B cell (primary cell): ENCODE measurements around the gene CLCA1. TPM values are rescaled to one million over a fixed set of nuclear protein-coding genes. Genes with fewer than 3 reads are reported as not detected.

Experiments
- ATAC-seq: fragments of 200-7000 bp; cut with Tn5 transposase; one replicate; pipeline ENCODE4 v1.10.0; 2021; ENCODE audit warnings: low read depth, mild to moderate bottlenecking, moderate number of reproducible peaks, moderate library complexity
- CTCF ChIA-PET: fragments of 350-600 bp; sonication (Branson Sonifier 250); formaldehyde crosslinking; loops from one replicate; lab custom pipeline; 2021; ENCODE audit warnings: antibody characterized with exemption, inconsistent platforms; lab: Charles Lee
- POLR2A ChIA-PET: fragments of 350-600 bp; sonication (Branson Sonifier 250); formaldehyde crosslinking; loops from one replicate; lab custom pipeline; 2021; ENCODE audit warnings: antibody characterized with exemption; lab: Charles Lee
- DNase-seq: peaks from one replicate; pipeline ENCODE4 v3.0.0; 2013
- H2AFZ ChIP-seq: 2 replicates; pipeline ENCODE4 v1.6.1; 2012; ENCODE audit warnings: mild to moderate bottlenecking, low read depth, low read length; ENCODE audit not compliant: insufficient read depth, poor library complexity, severe bottlenecking
- H3K27ac ChIP-seq, 2 donors: 1 replicate in 1 of 2; 2 replicates in 1 of 2; pipeline ENCODE4 v1.5.1; 2012 to 2013; ENCODE audit warnings: low read length in 2 of 2, mild to moderate bottlenecking in 2 of 2, moderate library complexity in 1 of 2
- H3K27me3 ChIP-seq, 4 experiments: fragments of 200-600 bp in 1 of 4; sonication (generic) in 1 of 4; replicated peaks in 1 of 4; 1 replicate in 2 of 4; 2 replicates in 2 of 4; pipeline versions ENCODE4 v1.6.1 to v1.7.0; 2013 to 2016; ENCODE audit warnings: low read length in 3 of 4, mild to moderate bottlenecking in 2 of 4, mixed read lengths in 1 of 4, moderate library complexity in 1 of 4; ENCODE audit not compliant: insufficient read depth in 4 of 4, control insufficient read depth in 3 of 4; ENCODE audit errors: control extremely low read depth in 1 of 4
- H3K36me3 ChIP-seq, 2 experiments: replicated peaks in 1 of 2; 1 replicate in 1 of 2; 2 replicates in 1 of 2; pipeline versions ENCODE4 v1.6.1 to v1.7.1; 2013; ENCODE audit warnings: low read length in 1 of 2; ENCODE audit not compliant: insufficient read depth in 2 of 2, control insufficient read depth in 1 of 2; ENCODE audit errors: control extremely low read depth in 1 of 2, extremely low read depth in 1 of 2
- H3K4me1 ChIP-seq, 2 donors: fragments of 200-600 bp in 1 of 2; sonication (generic) in 1 of 2; 1 replicate in 1 of 2; 2 replicates in 1 of 2; pipeline versions ENCODE4 v1.5.1 to v1.6.1; 2013 to 2017; ENCODE audit warnings: low read length in 2 of 2; ENCODE audit not compliant: control insufficient read depth in 2 of 2, insufficient read depth in 2 of 2
- H3K4me2 ChIP-seq: replicated peaks from 2 replicates; pipeline ENCODE3; 2012; ENCODE audit warnings: mild to moderate bottlenecking, low read depth, low read length; ENCODE audit not compliant: poor library complexity, severe bottlenecking
- H3K4me3 ChIP-seq, 5 experiments: fragments of 200-600 bp in 1 of 5; sonication (generic) in 1 of 5; 1 replicate in 3 of 5; 2 replicates in 2 of 5; pipeline versions ENCODE4 v1.5.1 to v1.7.0; 2011 to 2016; ENCODE audit warnings: low read length in 4 of 5, mild to moderate bottlenecking in 4 of 5, low read depth in 2 of 5, control low read depth in 1 of 5, moderate library complexity in 1 of 5; ENCODE audit not compliant: insufficient read depth in 1 of 5; ENCODE audit errors: control extremely low read depth in 1 of 5, extremely low read depth in 1 of 5
- H3K79me2 ChIP-seq: fragments of 200-600 bp; sonication (generic); one replicate; pipeline ENCODE4 v1.6.0; 2016; ENCODE audit warnings: low read length; ENCODE audit not compliant: control insufficient read depth, insufficient read depth
- H3K9ac ChIP-seq: fragments of 200-600 bp; sonication (generic); 2 replicates; pipeline ENCODE4 v1.6.1; 2017; ENCODE audit warnings: mild to moderate bottlenecking, low read length, moderate library complexity
- H3K9me3 ChIP-seq, 3 donors: one replicate each; pipeline versions ENCODE4 v1.6.1 to v1.7.1; 2013; ENCODE audit warnings: low read length in 2 of 3; ENCODE audit not compliant: control insufficient read depth in 2 of 3, insufficient read depth in 1 of 3; ENCODE audit errors: control extremely low read depth in 1 of 3
- H4K20me1 ChIP-seq: 2 replicates; pipeline ENCODE4 v1.6.0; 2012; ENCODE audit warnings: mild to moderate bottlenecking, low read length; ENCODE audit not compliant: insufficient read depth, control insufficient read depth, poor library complexity, severe bottlenecking
- H3K27ac Mint-ChIP-seq: one replicate; pipeline ENCODE4 v1.8.0; 2021; ENCODE audit warnings: mixed read lengths
- H3K27me3 Mint-ChIP-seq: one replicate; pipeline ENCODE4 v1.8.0; 2021; ENCODE audit warnings: mixed read lengths
- H3K4me1 Mint-ChIP-seq: one replicate; pipeline ENCODE4 v1.8.0; 2021; ENCODE audit warnings: mixed read lengths
- H3K4me3 Mint-ChIP-seq: one replicate; pipeline ENCODE4 v1.8.0; 2021; ENCODE audit warnings: mixed read lengths
- H3K9me3 Mint-ChIP-seq: one replicate; pipeline ENCODE4 v1.8.0; 2022; ENCODE audit warnings: mixed read lengths; ENCODE audit not compliant: insufficient read depth
- CTCF ChIP-seq: fragments of 200-600 bp; IDR thresholded peaks from one replicate; pipeline ENCODE4 v1.8.0; 2022; ENCODE audit warnings: antibody characterized with exemption, mild to moderate bottlenecking
- EZH2 ChIP-seq: IDR thresholded peaks from 2 replicates; pipeline ENCODE4 v1.6.1; 2012; ENCODE audit warnings: borderline replicate concordance, low read depth, mild to moderate bottlenecking, moderate library complexity, low read length; ENCODE audit not compliant: insufficient read depth, poor library complexity, severe bottlenecking
- WGBS: methylation state at CpG from one replicate; pipeline ENCODE4 v1.1.5; 2013; ENCODE audit warnings: missing lambda C conversion rate; ENCODE audit not compliant: insufficient coverage; 5-methylcytosine and 5-hydroxymethylcytosine counted together
- intact Hi-C: fragments of 100-400 bp; cut with micrococcal nuclease; formaldehyde crosslinking; loops from one replicate; pipeline ENCODE4 v1.10.0; 2022
- polyA plus RNA-seq: library from polyadenylated mRNA; depleted of rRNA; stranded (reverse); fragments of >200 nt; gene quantifications from 2 replicates; pipeline ENCODE4 v1.2.3, GENCODE V29; 2012
- total RNA-seq, 2 donors: library from RNA; stranded (reverse); fragments of 120-200 nt in 1 of 2; gene quantifications; 1 replicate in 1 of 2; 2 replicates in 1 of 2; pipeline versions ENCODE4 v1.2.3 to v1.2.4, GENCODE V29; 2013 to 2022

The CLCA1 gene
- total and polyA plus RNA-seq, 2 donors (not counting 1 experiment from before 2014, with no cell fraction given), result not detected

- Histone ChIP-seq H3K9ac (no peak overlapping the region), H3K27ac (no peak overlapping the region), H2AFZ (no peak overlapping the region), H3K36me3 (no peaks in the 10 kb centered on the region), H3K27me3 (peaks cover 0 to 3% (median 0%) of the 10 kb centered on the region in 4 experiments), H3K9me3 (no peaks in the 10 kb centered on the region), H4K20me1 (no peaks in the 10 kb centered on the region), H3K4me3 (no peak overlapping the region), H3K79me2 (no peaks in the 10 kb centered on the region), H3K4me2 (no peak overlapping the region), H3K4me1 (no peaks in the 10 kb centered on the region)
- H3K9me3 Mint-ChIP-seq, result no peaks in the 10 kb centered on the region
- DNase-seq, result no peak
- peaks cover 4% of the 10 kb centered on the region for H3K4me1 Mint-ChIP-seq
- CTCF ChIA-PET, result no interaction called here
- ATAC-seq, result no peak
- peaks cover 11% of the 10 kb centered on the region for H3K27me3 Mint-ChIP-seq
- POLR2A ChIA-PET, result no interaction called here
- WGBS, result 100% methylated on average over 1 of the region's 2 CpGs
- H3K27ac Mint-ChIP-seq, result no peak overlapping the region
- intact Hi-C loops, result no loop called here
- no peak for TF ChIP-seq CTCF
- no peak for TF ChIP-seq EZH2
- no peak overlapping the region for H3K4me3 Mint-ChIP-seq
Measured at GRCh38 chr1:86466109-86466844, 2.5 kb upstream of the CLCA1 start.

GRCh38 chr1:86466986-86467385 is 1.7 kb upstream of the CLCA1 start:
- ChIA-PET CTCF (no interaction called here), POLR2A (no interaction called here)
- H2AFZ ChIP-seq, result no peak overlapping the region
- no peak overlapping the region for H3K4me2 ChIP-seq
- no peaks in the 10 kb centered on the region for H3K4me1 ChIP-seq
- Mint-ChIP-seq H3K27ac (no peak overlapping the region), H3K4me3 (no peak overlapping the region), H3K27me3 (peaks cover 12% of the 10 kb centered on the region), H3K9me3 (no peaks in the 10 kb centered on the region), H3K4me1 (peaks cover 4% of the 10 kb centered on the region)
- DNase-seq (no peak), ATAC-seq (no peak)
- TF ChIP-seq EZH2, result no peak
- no peak for TF ChIP-seq CTCF
- H3K27ac ChIP-seq, result no peak overlapping the region
- H3K27me3 ChIP-seq, result peaks cover 0 to 3% (median 0%) of the 10 kb centered on the region in 4 experiments
- H3K9me3 ChIP-seq, result no peaks in the 10 kb centered on the region
- WGBS, result 36% methylated on average over 2 of the region's 4 CpGs
- no peaks in the 10 kb centered on the region for H3K79me2 ChIP-seq
- no peak overlapping the region for H3K9ac ChIP-seq
- H3K4me3 ChIP-seq, result no peak overlapping the region
- intact Hi-C loops, result no loop called here
- H3K36me3 ChIP-seq, result no peaks in the 10 kb centered on the region
- H4K20me1 ChIP-seq, result no peaks in the 10 kb centered on the region
